Measurements from ENCODE around the gene TRAPPC2B. TPM values are rescaled to one million over a fixed set of nuclear protein-coding genes. Genes with fewer than 3 reads are reported as not detected.

The TRAPPC2B gene
- total and polyA plus RNA-seq, 4 donors: 2.8 to 6.1 (median 3.6) TPM

- peaks cover 3 to 21% (median 20%) of the 10 kb centered on the region in 4 donors for H3K9me3 ChIP-seq (ENCODE audit: control insufficient read depth in 4 of 4, low read length in 3 of 4)
- no peak for DNase-seq (ENCODE audit: low spot score)
- no peaks in the 10 kb centered on the region for H3K27me3 ChIP-seq (ENCODE audit: control insufficient read depth in 4 of 4, insufficient read depth in 4 of 4, low read length in 3 of 4)
- peak overlapping the region in 1 of 2 donors; percentile 81 for H3K9ac ChIP-seq (ENCODE audit: low read depth in 1 of 2, low read length in 2 of 2)
- peaks cover 9 to 27% (median 26%) of the 10 kb centered on the region in 4 donors for H3K36me3 ChIP-seq (ENCODE audit: control insufficient read depth in 4 of 4, insufficient read depth in 3 of 4, low read depth in 1 of 4, low read length in 3 of 4)
- H3K4me3 ChIP-seq (ENCODE audit: low read depth in 1 of 3, low read length in 3 of 3): peak overlapping the region; percentile 64 to 90 (median 66)
- TF ChIP-seq GABPA (IDR thresholded peaks at IDR 0.05 in 1 of 2, conservative IDR thresholded peaks at IDR 0.05 in 1 of 2): no peak
- TF ChIP-seq FOXA2 (IDR thresholded peaks at IDR 0.05): no peak
- no peak for TF ChIP-seq HNF4G (IDR thresholded peaks at IDR 0.05)
- TF ChIP-seq SP1 (IDR thresholded peaks at IDR 0.05): no peak
- TF ChIP-seq NR2F2 (IDR thresholded peaks at IDR 0.05): no peak
- TF ChIP-seq ATF3 (IDR thresholded peaks at IDR 0.05): no peak
- no peak for TF ChIP-seq FOXA1 (IDR thresholded peaks at IDR 0.05)
- no peak for TF ChIP-seq YY1 (IDR thresholded peaks at IDR 0.05)
- TF ChIP-seq RAD21 (IDR thresholded peaks at IDR 0.05): no peak
- no peak for TF ChIP-seq CTCF (IDR thresholded peaks at IDR 0.05; ENCODE audit: low read depth, low read length, missing input control)
- no peak for TF ChIP-seq EGR1 (IDR thresholded peaks at IDR 0.05; ENCODE audit: low read depth in 2 of 2)
- no peak for TF ChIP-seq JUND (IDR thresholded peaks at IDR 0.05)
- TF ChIP-seq REST (IDR thresholded peaks at IDR 0.05): no peak
- TF ChIP-seq TAF1 (conservative IDR thresholded peaks at IDR 0.05): no peak
- no peak for TF ChIP-seq HNF4A (conservative IDR thresholded peaks at IDR 0.05)
- no peak overlapping the region for H3K27ac ChIP-seq (ENCODE audit: low read depth in 1 of 2, low read length in 2 of 2)
- peaks cover 2 to 18% (median 13%) of the 10 kb centered on the region in 4 donors for H3K4me1 ChIP-seq (ENCODE audit: control insufficient read depth in 4 of 4, insufficient read depth in 4 of 4, low read length in 3 of 4)
- WGBS: 53% methylated on average over 8 of the region's 8 CpGs
Measured at GRCh38 chr19:57321116-57321515, 42.2 kb upstream of the TRAPPC2B start.

GRCh38 chr19:57321751-57322150 is 41.6 kb upstream of the TRAPPC2B start:
- WGBS: 83% methylated on average over 3 of the region's 3 CpGs
- H3K9ac ChIP-seq (ENCODE audit: low read depth in 1 of 2, low read length in 2 of 2): no peak overlapping the region
- TF ChIP-seq NR2F2 (IDR thresholded peaks at IDR 0.05) (no peak), EGR1 (IDR thresholded peaks at IDR 0.05; ENCODE audit: low read depth in 2 of 2) (no peak), RAD21 (IDR thresholded peaks at IDR 0.05) (no peak), HNF4G (IDR thresholded peaks at IDR 0.05) (no peak), ZBTB33 (IDR thresholded peaks at IDR 0.05) (no peak), JUND (IDR thresholded peaks at IDR 0.05) (no peak), SP1 (IDR thresholded peaks at IDR 0.05) (no peak), HNF4A (conservative IDR thresholded peaks at IDR 0.05) (no peak), FOXA2 (IDR thresholded peaks at IDR 0.05) (no peak), YY1 (IDR thresholded peaks at IDR 0.05) (no peak), FOXA1 (IDR thresholded peaks at IDR 0.05) (no peak), CTCF (IDR thresholded peaks at IDR 0.05; ENCODE audit: low read depth, low read length, missing input control) (no peak), TAF1 (conservative IDR thresholded peaks at IDR 0.05) (no peak), RXRA (IDR thresholded peaks at IDR 0.05) (no peak)
- H3K4me1 ChIP-seq (ENCODE audit: control insufficient read depth in 4 of 4, insufficient read depth in 4 of 4, low read length in 3 of 4): peaks cover 2 to 18% (median 13%) of the 10 kb centered on the region in 4 donors
- DNase-seq (ENCODE audit: low spot score): no peak
- no peaks in the 10 kb centered on the region for H3K27me3 ChIP-seq (ENCODE audit: control insufficient read depth in 4 of 4, insufficient read depth in 4 of 4, low read length in 3 of 4)
- peaks cover 5 to 25% (median 21%) of the 10 kb centered on the region in 4 donors for H3K9me3 ChIP-seq (ENCODE audit: control insufficient read depth in 4 of 4, low read length in 3 of 4)
- H3K27ac ChIP-seq (ENCODE audit: low read depth in 1 of 2, low read length in 2 of 2): no peak overlapping the region
- H3K4me3 ChIP-seq (ENCODE audit: low read depth in 1 of 3, low read length in 3 of 3): peak overlapping the region in 2 of 3 donors; percentile 64 to 90
- H3K36me3 ChIP-seq (ENCODE audit: control insufficient read depth in 4 of 4, insufficient read depth in 3 of 4, low read depth in 1 of 4, low read length in 3 of 4): peaks cover 12 to 32% (median 31%) of the 10 kb centered on the region in 4 donors

Measured in liver (tissue), 9 donors.